Measurements from ENCODE around the gene SARDH. TPM values are rescaled to one million over a fixed set of nuclear protein-coding genes. Genes with fewer than 3 reads are reported as not detected.
"Not testable (repeated sequence)": the region's sequence is repeated elsewhere in the genome, so short reads cannot be mapped to it uniquely, and the experiment has no call there.

Gene SARDH
- total RNA-seq, 1 experiment from 2014 or later = 5.6 TPM

GRCh38 chr9:133676450-133676849 lies 61.7 kb downstream of the SARDH start:
- no peak for TF ChIP-seq JUND (IDR thresholded peaks at IDR 0.05)
- no peak for TF ChIP-seq SRF (IDR thresholded peaks at IDR 0.05; ENCODE audit: low read depth)
- no peak for TF ChIP-seq CEBPB (IDR thresholded peaks at IDR 0.05; ENCODE audit: low read depth)
- no peak for TF ChIP-seq YY1 (IDR thresholded peaks at IDR 0.05; ENCODE audit: extremely low read depth, insufficient replicate concordance, low read depth, low read length)
- TF ChIP-seq ATF3 (IDR thresholded peaks at IDR 0.05) = no peak
- TF ChIP-seq MAX (IDR thresholded peaks at IDR 0.05) = no peak
- no peak for TF ChIP-seq POLR2AphosphoS5 (IDR thresholded peaks at IDR 0.05; ENCODE audit: low read depth, low read length)
- no peaks in the 10 kb centered on the region for H3K4me1 ChIP-seq (ENCODE audit: control insufficient read depth in 1 of 2, insufficient read depth in 2 of 2, low read length in 2 of 2)
- no peak overlapping the region for H2AFZ ChIP-seq (ENCODE audit: low read depth, low read length, poor library complexity, severe bottlenecking)
- intact Hi-C loops (cut with micrococcal nuclease) = no loop called here
- H3K36me3 ChIP-seq (ENCODE audit: control insufficient read depth in 1 of 2, insufficient read depth in 2 of 2, low read length in 2 of 2) = no peaks in the 10 kb centered on the region
- ChIA-PET CTCF (no interaction called here), RAD21 (ENCODE audit: low non-redundant PET in 1 of 2, low total read pairs in 2 of 2, uncharacterized antibody in 2 of 2, unreplicated experiment in 2 of 2) (no interaction called here), POLR2A (no interaction called here)
- no peak overlapping the region for H3K9ac ChIP-seq (ENCODE audit: low read length)
- no peak for ATAC-seq
- no TSS peak for BruUV-seq (replicated peaks)
- no peaks in the 10 kb centered on the region for H3K27me3 ChIP-seq (ENCODE audit: insufficient read depth, low read length)
- H3K27ac ChIP-seq (ENCODE audit: low read depth, low read length) = no peak overlapping the region
- H3K4me2 ChIP-seq (ENCODE audit: low read length) = no peak overlapping the region
- no peak overlapping the region for H3K4me3 ChIP-seq (replicated peaks in 1 of 2; ENCODE audit: low read depth in 1 of 2, low read length in 2 of 2)
- no peaks in the 10 kb centered on the region for H4K20me1 ChIP-seq (ENCODE audit: insufficient read depth)
- no peaks in the 10 kb centered on the region for H3K9me2 ChIP-seq (ENCODE audit: insufficient read depth)
- DNase-seq (ENCODE audit: low read depth, low spot score) = no peak
- no peaks in the 10 kb centered on the region for H3K79me2 ChIP-seq (ENCODE audit: insufficient read depth, low read length)
- no peaks in the 10 kb centered on the region for H3K9me3 ChIP-seq (ENCODE audit: control insufficient read depth in 1 of 2, insufficient read depth in 1 of 2, low read depth in 1 of 2, low read length in 2 of 2)

- H2AFZ ChIP-seq (ENCODE audit: low read depth, low read length, poor library complexity, severe bottlenecking); ATAC-seq; H3K4me3 ChIP-seq (replicated peaks in 1 of 2; ENCODE audit: low read depth in 1 of 2, low read length in 2 of 2); RAD21 ChIA-PET (ENCODE audit: low non-redundant PET in 1 of 2, low total read pairs in 2 of 2, uncharacterized antibody in 2 of 2, unreplicated experiment in 2 of 2); H3K4me2 ChIP-seq (ENCODE audit: low read length); POLR2A ChIA-PET; H4K20me1 ChIP-seq (ENCODE audit: insufficient read depth); H3K9me2 ChIP-seq (ENCODE audit: insufficient read depth); H3K4me1 ChIP-seq (ENCODE audit: control insufficient read depth in 1 of 2, insufficient read depth in 2 of 2, low read length in 2 of 2); CTCF ChIA-PET; BruUV-seq (replicated peaks); H3K9ac ChIP-seq (ENCODE audit: low read length); H3K79me2 ChIP-seq (ENCODE audit: insufficient read depth, low read length); intact Hi-C loops (cut with micrococcal nuclease); H3K36me3 ChIP-seq (ENCODE audit: control insufficient read depth in 1 of 2, insufficient read depth in 2 of 2, low read length in 2 of 2); H3K9me3 ChIP-seq (ENCODE audit: control insufficient read depth in 1 of 2, insufficient read depth in 1 of 2, low read depth in 1 of 2, low read length in 2 of 2); H3K27me3 ChIP-seq (ENCODE audit: insufficient read depth, low read length); DNase-seq (ENCODE audit: low read depth, low spot score); H3K27ac ChIP-seq (ENCODE audit: low read depth, low read length): not testable (repeated sequence)
Observed at GRCh38 chr9:133675796-133676195, 62.4 kb downstream of the SARDH start.

Measured in HCT116 (cell line).